Raji (cell line): Measurements from ENCODE around the gene ENO1.
A peak's percentile ranks its signal among the peaks of the same experiment; 100 is the strongest.

Experiments used
- POLR2A ChIP-seq: IDR thresholded peaks from 2 replicates; pipeline ENCODE4 v1.6.1; 2011; ENCODE audit warnings: low read depth, low read length, control low read depth; ENCODE audit not compliant: insufficient read depth

ENO1 gene

DNA sequence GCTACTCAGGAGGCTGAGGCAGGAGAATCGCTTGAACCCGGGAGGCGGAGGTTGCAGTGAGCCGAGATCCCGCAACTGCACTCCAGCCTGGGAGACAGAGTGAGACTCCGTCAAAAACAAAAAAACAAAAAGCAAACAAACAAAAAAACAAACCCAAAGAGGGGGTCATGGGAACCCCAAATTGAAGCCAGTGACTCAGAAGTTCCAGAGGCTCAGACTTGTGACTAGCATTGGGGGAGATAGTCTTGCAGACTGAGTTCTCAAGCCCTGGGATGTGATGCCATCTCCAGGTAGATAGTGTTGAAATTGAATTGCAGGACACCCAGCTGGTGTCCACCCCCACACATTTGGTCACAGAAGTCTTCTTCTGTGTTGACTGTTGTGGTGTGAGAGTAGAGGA lies 24.9 kb upstream of the ENO1 start:
- TF ChIP-seq POLR2A: no peak

DNA sequence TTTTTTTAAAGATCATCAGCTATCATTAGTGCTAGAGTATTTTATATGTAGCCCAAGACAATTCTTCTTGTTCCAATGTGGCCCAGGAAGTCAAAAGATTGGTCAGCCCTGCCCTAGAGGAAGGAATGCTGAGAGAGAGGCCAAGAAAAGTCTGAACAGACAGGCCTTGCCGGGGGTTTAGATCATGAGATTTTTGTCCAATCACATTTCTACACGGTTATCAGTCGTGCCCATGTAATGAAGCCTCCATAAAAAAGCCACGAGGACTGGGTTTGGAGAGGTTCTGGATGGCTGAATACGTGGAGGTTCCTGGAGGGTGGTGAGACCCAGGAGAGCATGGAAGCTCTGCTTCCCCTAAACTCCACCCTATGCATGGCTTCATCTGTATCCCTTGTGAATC lies 24.3 kb upstream of the ENO1 start:
- TF ChIP-seq POLR2A: no peak

GRCh38 chr1:8899046-8899445 lies 20.6 kb upstream of the ENO1 start:
- no peak for TF ChIP-seq POLR2A

DNA sequence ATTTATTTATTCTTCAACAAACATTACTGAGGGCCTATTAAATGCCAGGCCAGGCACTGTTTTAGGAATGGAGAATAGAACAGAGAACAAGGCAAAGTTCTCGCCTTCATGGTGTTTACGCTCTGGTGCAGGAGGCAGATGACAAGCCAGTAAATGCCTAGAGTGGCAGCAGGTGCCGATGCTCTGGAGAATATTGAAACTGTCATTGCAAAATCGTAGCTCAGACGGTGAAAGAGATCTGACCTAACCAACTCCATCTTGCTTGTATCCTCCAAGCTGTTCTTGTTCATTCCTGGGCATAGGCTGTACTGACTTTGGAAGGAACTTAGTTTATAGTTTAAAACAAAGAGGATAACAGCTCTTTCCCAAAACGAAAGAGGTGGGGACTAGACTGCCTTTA lies 13.5 kb upstream of the ENO1 start:
- TF ChIP-seq POLR2A: no peak

DNA sequence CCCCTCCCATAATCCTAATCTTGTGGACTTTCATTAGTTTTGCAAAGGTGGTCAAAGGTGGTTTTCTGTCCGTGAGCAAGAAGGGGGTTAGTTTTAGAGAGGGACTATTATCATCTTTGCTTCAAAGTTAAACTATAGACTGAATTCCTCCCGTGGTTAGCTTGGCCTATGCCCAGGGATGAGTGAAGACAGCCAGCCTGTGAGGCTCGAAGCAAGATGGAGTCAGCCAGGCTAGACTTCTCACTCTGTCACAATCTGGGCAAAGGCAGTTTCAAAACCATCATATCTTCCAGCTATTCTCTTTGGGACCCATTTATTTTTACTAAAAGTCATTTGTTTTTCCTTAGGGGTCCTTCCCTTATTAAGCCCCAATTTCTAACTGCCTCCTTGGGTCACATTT lies 12.9 kb upstream of the ENO1 start:
- no peak for TF ChIP-seq POLR2A

GRCh38 chr1:8889925-8890785 lies 11.7 kb upstream of the ENO1 start:
- TF ChIP-seq POLR2A: no peak

DNA sequence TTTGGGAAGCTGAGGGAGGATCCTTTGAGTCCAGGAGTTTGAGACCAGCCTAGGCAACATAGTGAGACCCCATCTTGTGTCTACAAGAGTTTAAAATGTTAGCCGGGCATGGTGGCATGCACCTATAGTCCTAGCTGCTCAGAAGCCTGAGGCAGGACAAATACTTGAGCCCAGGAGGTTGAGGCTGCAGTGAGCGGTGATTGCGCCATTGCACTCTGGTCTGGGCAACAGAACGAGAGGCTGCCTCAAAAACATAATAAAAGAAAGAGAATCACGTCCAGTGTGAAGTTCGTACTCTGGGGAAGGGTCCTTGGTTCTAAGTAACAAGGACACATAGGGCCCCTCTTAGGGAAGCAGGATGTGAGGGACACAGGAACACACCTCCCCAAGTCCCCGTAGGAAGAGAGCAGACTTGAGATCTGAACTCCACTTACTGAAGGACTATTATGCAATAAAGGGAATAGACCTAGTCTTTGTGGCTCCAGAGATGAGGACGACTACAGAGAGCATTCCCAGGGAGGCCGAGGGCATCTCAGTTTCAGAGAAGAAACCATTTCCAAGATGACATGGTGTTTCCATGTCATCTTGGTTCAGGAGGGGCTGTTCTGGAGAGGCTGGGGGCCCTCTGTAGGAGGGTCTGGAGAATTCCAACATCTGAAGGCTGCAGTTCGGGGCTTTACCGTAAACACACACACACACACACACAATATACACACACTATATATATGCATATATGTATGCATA lies 10.8 kb upstream of the ENO1 start:
- TF ChIP-seq POLR2A: no peak

DNA sequence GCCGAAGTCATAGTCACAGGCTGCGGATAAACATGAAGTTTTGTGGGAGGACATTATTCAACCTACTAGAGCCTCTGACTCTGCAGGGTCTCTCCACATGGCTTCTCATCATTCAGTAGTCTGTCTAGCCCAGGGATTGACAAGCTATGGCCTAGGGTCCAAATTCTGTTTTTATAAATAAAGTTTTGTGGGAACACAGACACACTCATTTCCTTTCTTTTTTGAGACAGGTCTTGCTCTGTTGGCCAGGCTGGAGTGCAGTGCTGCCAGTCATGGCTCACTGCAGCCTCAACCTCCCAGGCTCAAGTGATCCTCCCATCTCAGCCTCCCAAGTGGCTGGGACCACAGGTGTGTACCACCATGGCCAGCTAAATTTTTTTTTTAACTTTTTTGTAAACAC lies 8.1 kb upstream of the ENO1 start:
- no peak for TF ChIP-seq POLR2A

- no peak for TF ChIP-seq POLR2A
These were observed 5.0 kb upstream of the ENO1 start for GRCh38 chr1:8883491-8883890.

DNA sequence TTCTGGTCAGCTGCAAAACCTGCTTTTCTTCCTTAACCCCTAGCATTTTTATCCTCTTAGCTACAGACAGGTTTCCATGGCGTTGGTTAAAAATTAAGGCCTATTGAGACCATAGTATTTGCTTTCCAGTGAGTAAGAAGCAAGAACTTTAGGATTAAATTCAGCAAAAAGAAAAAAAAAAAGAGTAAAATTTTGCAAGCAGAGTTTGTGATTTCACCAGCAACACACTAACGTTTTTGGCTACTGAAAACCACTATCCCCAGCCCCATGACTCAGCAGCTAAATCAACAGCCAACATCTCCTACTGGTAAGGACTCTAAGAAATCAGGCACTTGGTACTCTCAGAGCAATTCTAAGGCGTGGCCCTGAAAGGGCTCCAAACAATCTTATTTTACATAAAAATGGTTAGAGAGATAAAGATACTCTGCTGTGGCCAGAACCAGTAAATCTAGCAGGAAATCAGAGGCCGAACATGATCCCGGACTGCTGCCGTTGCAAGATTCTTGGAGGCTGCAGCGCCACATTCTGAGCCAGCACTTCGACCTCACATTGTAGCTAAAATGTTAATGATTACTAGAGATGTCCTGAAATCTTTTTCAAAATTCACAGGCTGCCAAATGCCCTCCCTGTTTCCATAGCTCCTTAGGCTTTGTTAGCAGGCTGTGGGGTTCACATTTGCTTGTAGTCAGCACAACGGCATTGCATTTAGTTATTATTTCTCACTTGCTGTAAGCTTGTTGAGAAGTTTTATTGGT lies 1.6 kb upstream of the ENO1 start:
- TF ChIP-seq POLR2A: no peak

DNA sequence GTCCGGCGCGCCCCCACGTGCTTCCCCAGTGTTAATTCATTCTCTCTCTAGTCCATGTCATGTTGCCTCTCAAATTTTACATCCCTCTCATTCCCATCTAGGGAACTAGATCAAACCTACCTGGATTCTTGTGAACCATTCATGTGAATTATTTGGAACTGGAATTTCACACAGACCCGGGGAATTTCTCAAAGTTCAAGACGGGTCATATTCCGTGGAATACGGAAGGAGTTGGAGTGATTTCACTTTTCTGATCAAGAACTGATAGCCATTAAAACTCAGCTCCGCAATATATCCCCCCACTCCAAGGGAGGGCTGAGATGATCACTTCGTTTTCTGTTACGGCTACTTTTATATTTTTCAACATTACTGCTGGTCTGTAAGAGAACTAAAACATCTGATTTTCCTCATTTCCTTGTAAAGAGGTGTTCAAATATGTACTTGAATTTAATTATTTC lies 1.0 kb upstream of the ENO1 start:
- no peak for TF ChIP-seq POLR2A

GRCh38 chr1:8878698-8879463 lies 395 bp upstream of the ENO1 start:
- peak; percentile 76 for TF ChIP-seq POLR2A

DNA sequence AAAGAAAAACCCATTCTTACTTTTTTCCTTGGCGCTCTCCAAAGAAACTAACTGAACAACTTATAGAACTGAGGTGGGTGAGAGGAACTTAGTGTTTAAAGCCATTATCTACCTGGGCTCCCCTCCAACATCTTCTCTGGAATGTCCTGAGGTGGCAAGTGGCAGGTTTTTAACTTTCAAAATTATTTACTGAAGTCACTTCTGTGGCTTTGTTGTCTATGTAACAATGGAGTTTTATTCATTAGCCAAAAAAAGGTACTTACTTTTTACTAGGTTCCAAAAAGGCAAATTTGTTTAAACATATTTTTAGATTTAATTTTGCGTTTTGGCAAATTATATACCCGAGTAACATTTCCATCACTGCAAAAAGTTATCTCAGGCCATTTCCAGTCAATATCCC lies 2.4 kb downstream of the ENO1 start:
- TF ChIP-seq POLR2A: no peak

DNA sequence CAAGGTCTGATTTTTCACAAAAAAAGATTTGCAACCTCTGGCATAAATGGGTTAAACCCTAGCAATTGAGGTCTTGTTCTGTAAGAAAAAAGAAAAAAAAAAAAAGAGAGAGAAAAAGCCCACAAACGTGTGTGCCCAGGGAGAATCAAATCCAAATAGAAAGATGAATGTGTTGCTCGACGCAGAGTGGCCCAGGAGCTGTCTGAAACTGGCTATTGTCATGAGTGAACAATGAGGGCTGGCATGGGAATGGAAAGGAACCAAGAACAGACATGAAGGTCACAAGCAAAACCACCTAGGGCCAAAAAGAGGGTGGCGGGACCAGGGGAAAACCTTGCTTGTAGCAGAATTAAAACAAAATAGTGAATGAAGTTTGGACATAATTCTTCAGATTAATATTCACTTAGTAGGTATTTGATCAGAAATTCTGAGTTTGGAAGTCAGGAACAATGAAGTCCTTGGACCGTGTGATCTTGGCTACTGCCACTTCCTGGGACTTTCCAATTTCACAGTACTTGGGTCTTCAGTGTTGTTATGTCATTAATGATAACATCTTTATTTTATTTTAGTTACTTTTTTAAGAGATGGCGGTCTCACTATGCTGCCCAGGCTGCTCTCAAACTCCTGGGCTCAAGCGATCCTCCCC lies 3.1 kb downstream of the ENO1 start:
- no peak for TF ChIP-seq POLR2A
